NCI-H2081 treated with DMSO at 0.1 percent for 48 hours (cell line): ENCODE measurements around the gene ZRANB3.

ENCODE experiments used
- DNase-seq: peaks from one replicate; lab custom pipeline; 2025; lab: John Stamatoyannopoulos, UW

ZRANB3 gene

GRCh38 chr2:135174810-135175093 lies 356.3 kb downstream of the ZRANB3 start:
- DNase-seq, result no peak

GRCh38 chr2:135174049-135174809 lies 356.8 kb downstream of the ZRANB3 start:
- no peak for DNase-seq

DNA sequence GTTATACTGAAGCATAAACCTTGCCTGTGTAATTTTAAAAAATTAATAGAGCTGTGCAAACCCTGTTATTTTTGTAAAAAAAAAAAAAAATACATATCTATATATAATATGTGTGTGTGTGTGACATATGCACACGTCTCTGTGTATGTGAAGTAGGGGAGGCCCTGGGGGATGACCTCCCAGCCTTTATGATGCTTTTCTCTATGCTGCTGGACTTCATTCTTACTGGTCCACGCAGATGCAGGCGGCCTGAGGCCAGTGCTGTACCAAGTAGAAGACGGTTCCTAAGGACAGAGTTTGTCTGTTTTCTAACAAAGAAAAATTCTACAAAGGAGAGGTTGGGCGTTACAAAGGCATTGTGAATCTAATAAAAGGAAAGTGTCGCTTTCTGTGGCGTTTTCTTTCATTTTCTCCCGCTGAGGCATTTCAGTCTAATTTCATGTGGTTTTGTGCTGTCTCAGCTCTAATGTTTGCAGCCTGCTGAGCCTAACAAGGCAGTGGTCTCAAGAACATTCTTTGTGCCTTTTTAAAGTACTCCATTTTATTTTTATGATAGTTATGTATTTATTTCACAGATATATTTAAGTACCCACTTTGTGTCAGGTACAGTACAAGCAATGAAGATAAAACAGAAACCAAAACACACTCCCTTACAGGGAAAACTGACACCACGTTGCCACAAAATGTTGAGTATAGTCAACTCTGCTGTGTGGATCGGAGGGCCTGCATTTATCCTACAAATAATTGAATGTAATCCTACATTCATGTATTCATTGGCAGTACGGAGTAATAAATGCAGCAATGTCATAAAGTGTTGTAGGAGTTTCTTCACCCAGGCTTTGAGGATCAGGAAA lies 360.9 kb downstream of the ZRANB3 start:
- DNase-seq, result no peak

DNA sequence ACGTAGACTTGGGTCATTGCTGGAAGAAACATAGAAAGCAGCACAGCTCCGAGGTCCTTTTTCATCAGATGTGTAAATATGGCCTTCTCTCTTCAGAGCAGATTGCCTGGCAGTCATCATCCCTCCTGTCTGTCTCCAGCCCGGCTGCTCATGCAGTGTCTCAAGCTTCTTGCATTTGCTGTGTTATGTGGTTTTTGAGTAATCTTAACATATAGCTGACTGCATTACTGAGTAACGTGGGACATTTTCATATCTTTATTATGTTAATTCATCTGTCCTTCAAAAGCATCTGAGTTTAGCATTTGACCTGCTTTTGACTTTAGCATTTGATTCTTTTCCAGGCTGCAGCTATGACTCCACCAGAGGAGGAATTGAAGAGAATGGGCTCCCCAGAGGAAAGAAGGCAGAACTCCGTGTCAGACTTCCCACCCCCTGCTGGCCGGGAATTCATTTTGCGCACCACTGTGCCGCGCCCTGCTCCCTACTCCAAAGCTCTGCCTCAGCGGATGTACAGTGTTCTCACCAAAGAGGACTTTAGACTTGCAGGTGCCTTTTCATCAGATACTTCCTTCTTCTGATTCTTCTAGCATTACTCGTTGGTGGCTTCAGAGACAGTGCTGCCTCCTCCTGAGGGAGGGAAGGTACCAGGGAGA lies 362.7 kb downstream of the ZRANB3 start:
- DNase-seq, result no peak

- DNase-seq, result no peak
Measured at GRCh38 chr2:135167273-135167672, 363.7 kb downstream of the ZRANB3 start.

DNA sequence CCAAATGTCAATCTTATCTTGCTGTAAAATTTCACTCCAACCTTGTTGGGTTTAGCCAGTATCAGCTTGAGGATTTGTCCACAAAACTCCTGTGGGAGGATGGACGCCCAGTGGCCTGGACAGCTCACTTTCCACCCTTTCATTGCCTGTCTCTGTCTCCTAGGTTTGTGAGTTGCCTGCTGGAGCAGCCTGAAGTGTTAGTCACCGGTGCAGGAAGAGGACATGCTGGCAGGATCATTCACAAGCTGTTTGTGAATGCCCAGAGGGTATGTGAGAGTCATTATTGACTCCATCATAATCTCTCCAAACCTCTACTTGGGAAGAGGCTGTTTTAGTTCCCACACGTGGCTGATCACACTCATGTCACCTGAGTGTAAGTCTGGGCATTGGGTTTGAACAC lies 366.6 kb downstream of the ZRANB3 start:
- peak; percentile 58 for DNase-seq

DNA sequence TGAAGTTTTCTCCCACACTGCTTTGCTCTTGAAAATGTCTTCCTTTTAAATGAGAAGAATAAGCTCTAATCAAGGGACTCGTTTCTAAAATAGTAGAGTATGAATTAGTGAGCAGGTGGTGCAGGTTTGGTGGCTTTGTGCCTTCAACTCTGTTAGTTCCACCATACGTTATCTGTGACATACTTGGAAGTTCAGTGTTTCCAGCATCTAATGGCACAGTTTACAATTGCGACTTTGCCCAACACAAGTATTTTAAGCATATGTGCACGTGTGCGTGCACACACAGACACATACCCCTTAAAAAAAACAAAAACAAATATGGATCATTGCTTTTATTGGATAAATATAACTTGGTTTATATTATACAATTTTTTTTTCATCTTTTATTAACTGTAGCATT lies 367.1 kb downstream of the ZRANB3 start:
- no peak for DNase-seq

- DNase-seq, result no peak
Measured at GRCh38 chr2:135163306-135163705, 367.7 kb downstream of the ZRANB3 start.

DNA sequence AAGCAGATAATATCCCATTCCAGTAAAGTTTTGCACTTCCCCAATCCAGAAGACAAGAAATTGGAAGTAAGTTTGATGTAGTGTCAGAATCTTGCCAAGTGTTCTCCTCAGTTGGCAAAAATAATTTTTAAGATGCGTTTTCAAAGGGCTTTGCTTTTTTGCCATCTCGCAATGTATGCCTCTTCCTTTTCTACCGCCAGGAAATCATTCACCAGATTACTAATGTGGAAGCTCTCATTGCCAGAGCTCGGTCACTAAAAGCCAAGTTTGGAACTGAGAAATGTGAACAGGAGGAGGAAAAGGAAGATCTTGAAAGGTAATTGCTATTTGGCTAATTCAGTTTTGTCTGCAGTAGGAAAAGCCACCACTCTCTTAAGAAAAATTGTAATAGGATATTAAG lies 368.2 kb downstream of the ZRANB3 start:
- DNase-seq, result no peak

DNA sequence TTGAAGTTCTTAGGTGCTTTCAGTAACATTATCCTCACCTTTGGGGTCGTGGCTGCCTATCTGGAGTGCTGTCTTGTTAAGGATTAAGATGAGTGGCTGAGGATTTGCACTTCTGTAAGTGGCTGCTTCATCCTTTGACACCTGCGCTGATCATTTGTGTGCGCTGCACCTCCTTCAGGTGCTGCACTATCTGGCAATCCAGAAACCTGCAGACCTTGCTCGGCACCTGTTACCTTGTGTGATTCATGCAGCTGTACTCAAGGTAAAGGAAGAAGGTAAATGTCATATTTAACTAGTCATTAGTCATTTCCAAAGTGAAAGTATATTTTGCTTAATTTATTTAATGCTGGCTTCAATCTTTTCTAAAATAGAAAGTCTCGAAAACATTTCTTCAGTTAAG lies 368.6 kb downstream of the ZRANB3 start:
- no peak for DNase-seq

DNA sequence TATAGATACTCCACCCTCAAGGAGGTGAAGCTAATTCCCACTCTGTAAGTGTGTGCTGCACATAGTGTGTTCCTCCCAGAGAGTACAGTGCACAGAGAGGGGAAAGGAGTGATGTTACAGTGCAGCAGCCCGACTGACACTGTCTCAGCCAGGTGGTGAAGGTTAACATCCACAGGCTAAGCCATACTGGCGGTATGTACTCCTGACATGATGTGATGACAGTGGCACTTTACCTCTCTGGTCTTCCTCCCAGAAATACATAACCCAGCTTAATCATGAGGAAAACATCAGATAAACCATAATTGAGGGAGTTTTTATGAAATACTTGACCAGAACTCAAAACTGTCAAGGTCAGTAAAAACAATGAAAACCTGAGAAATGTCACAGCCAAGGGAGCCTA lies 371.8 kb downstream of the ZRANB3 start:
- DNase-seq, result no peak

DNA sequence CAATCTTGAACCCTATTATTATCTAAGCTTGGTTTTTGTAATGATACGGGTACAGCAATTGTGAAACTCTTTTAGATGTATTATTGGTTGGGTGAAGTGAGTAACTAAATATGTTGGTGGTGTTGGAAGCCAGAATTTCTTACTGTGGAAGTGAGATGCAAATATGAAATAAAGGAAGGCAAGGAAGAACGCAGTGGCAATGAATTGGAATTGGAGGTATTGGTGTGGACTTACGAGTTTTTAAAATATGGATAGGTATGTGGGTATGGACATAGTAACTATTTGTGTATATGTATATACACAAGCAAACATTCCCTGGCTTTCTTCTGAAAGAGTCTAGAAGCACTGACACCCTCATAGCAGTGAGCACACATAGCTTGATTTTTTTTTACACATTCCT lies 373.2 kb downstream of the ZRANB3 start:
- no peak for DNase-seq

DNA sequence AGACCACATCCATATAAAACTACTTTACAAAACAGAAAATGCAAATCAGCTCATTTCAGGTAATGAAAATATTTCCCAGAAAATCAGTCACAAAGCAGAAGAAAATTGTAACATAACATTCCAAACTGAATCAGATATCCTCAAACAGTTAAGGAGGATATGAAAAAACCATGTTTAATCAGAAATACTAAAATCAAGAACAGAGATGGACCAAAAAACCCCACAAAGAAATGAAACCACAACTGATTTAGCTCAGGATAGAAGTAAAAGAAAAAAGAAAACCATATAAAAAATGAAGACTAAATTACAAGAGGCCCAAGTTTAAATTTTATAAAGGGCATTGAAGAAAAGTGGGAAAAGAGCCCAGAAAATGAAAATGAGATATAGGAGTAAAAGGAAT lies 376.1 kb downstream of the ZRANB3 start:
- no peak for DNase-seq

DNA sequence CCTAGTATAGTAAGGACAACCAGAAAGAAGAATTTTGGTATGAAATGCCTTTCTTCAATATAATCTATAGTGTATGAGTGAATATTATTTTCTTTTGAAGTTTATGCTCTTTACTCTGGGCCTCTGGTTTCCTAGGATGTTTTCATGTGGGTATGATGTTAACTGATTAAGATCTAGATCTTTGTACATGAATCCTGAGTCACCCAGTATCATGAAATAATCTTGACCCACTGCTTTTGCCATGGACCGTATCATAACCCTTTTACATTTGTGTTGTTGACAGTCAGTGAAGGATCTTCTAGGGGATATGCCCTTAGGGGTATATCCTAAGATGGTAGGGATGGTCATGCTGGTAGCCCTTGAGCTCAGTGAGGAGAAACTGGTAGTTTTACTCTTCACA lies 378.7 kb downstream of the ZRANB3 start:
- no peak for DNase-seq

- no peak for DNase-seq
Measured at GRCh38 chr2:135151615-135152014, 379.4 kb downstream of the ZRANB3 start.

DNA sequence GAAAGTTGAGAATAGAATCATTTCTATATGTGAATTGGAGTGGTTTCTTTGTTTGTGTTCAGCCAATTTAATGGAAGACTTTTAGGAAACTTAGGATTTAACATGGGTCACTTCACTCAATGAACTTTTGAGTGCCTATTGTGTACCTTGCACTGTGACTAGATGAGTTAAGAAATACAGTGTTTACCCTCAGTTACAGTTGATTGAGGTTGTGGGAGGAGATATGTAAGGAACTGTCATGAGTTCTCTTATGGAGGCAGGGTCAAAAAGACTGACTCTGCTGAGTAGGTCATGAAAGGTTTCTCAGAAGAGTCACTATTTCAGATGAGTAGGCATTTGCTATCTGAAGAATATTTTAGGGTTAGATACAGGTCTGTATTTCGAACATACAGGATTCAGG lies 380.3 kb downstream of the ZRANB3 start:
- no peak for DNase-seq

GRCh38 chr2:135149251-135149650 lies 381.8 kb downstream of the ZRANB3 start:
- DNase-seq, result no peak

DNA sequence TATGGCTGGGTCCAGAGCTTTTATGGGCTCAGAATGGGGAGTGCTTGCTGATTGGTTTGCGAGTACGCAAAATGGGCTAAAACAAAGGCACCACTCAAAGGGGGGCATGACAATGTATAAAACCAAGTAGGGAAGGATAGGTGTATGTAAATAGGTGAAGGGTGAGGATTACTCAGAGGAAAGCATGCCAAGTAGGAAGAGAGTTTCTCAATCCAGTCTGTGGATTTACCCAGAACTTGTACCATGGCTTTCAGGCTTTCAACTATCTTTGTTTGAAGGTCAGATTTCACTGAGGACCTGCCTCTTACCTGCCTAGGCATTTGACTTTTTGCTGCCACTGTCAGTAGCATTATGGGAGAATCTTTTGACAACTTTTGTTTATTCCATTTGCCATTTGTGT lies 386.7 kb downstream of the ZRANB3 start:
- no peak for DNase-seq

DNA sequence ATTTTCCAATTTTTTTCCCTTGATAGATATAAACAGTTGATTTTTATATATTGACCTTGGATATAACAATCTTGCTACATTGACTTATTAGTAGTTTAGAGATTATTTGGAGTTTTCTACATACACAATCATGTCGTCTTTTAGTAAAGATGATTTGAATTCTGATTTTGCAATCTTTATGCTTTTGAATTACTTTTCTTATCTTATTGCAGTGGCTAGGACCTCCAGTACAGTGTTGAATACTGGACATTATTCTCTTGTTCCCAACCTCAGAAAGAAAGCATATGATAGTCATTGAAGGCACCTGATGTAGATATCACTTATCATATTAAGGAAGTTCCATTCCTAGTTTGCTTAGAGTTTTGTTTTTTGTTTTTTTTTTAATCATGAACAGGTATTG lies 388.7 kb downstream of the ZRANB3 start:
- no peak for DNase-seq

DNA sequence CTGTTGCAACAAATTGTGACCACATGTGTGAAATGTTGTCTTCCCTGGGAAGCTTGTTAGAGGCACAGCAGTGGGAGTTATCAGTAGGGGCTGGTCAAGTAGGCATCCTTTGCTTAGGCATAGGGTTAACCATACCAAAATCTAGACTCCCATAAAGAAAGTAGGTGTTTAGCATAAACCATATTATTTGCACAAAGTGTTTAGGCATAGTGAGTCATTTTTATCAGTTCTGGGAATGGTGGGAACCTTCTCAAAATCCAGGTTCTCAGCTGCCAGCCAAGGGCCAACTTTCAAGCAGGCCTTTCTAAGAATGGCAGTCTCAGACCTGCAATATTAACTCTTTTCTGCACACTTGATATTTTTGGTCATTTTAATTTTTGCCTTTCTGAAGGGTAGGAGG lies 390.4 kb downstream of the ZRANB3 start:
- DNase-seq, result no peak

DNA sequence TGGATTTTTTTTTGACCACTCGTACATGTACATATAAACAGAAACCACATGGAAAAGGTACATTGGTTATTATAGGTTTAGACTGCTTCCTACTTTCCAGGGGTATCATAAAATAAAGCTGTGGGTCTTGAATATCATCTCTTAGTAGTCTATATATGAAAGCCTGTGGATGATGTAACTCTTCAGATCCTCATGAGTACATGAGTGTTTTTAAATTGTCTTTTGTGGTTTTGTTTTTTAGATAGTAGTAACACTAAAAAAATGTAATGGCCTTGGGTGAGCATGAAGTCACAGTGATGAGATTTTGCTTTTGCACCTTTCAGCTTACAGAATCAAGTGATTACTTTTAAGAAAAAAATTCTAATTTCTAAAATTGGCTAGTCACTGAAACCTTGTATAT lies 398.7 kb downstream of the ZRANB3 start:
- DNase-seq, result no peak

DNA sequence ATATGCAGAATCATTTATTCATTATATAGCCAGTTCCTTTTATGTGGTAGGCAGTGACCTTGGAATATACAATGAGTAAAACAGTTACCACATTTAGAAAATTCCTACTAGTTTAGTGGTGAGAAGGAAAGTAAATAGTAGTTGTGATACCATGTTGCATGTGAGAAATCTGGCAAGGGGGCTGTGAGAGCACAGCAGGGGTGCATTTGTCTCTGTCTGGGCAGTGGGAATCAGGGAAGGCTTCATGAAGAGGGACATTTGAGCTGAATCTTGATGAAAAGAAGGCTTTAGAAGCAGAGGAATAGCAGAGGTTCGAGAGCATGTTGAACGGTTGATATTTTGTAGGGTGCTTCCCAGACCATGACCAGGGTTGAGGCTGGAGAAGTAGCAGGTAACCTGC lies 400.3 kb downstream of the ZRANB3 start:
- DNase-seq, result no peak

- no peak for DNase-seq
Measured at GRCh38 chr2:135125940-135126339, 405.1 kb downstream of the ZRANB3 start.
